Omental fat pad (tissue), 4 donors: ENCODE data around the gene FAM167B. TPM values are rescaled to one million over a fixed set of nuclear protein-coding genes. Genes with fewer than 3 reads are reported as not detected.
A peak's percentile ranks its signal among the peaks of the same experiment; 100 is the strongest.

ENCODE experiments used
- ATAC-seq: fragments of 150-250 bp; one replicate; pipeline ENCODE4 v1.9.1; 2016; ENCODE audit warnings: mild to moderate bottlenecking, moderate library complexity; ENCODE audit not compliant: low FRiP score
- DNase-seq: peaks from one replicate; pipeline ENCODE4 v3.0.0-alpha.2; 2019; ENCODE audit warnings: low spot score
- CTCF ChIP-seq, 3 donors: fragments of 450-650 bp; IDR thresholded peaks; one replicate each; pipeline ENCODE4 v1.5.1; 2016 to 2017; ENCODE audit warnings: antibody characterized with exemption in 3 of 3, mild to moderate bottlenecking in 3 of 3, moderate library complexity in 2 of 3
- total RNA-seq, 4 donors: library from RNA; depleted of rRNA; stranded (reverse); fragments of >200 nt; gene quantifications; one replicate each; pipeline ENCODE4 v1.1.0, GENCODE V29; 2016

The FAM167B gene
- total RNA-seq, 4 donors from 2014 or later, result 1.8 to 14.8 (median 3.8) TPM

- DNase-seq (no peak), ATAC-seq (peak; percentile 30)
- TF ChIP-seq CTCF (IDR thresholded peaks at IDR 0.05), result no peak
These were observed 45.8 kb upstream of the FAM167B start for GRCh38 chr1:32201011-32201855.

GRCh38 chr1:32204943-32205361, 42.1 kb upstream of the FAM167B start:
- no peak for ATAC-seq
- TF ChIP-seq CTCF (IDR thresholded peaks at IDR 0.05), result no peak
- DNase-seq, result no peak

DNA sequence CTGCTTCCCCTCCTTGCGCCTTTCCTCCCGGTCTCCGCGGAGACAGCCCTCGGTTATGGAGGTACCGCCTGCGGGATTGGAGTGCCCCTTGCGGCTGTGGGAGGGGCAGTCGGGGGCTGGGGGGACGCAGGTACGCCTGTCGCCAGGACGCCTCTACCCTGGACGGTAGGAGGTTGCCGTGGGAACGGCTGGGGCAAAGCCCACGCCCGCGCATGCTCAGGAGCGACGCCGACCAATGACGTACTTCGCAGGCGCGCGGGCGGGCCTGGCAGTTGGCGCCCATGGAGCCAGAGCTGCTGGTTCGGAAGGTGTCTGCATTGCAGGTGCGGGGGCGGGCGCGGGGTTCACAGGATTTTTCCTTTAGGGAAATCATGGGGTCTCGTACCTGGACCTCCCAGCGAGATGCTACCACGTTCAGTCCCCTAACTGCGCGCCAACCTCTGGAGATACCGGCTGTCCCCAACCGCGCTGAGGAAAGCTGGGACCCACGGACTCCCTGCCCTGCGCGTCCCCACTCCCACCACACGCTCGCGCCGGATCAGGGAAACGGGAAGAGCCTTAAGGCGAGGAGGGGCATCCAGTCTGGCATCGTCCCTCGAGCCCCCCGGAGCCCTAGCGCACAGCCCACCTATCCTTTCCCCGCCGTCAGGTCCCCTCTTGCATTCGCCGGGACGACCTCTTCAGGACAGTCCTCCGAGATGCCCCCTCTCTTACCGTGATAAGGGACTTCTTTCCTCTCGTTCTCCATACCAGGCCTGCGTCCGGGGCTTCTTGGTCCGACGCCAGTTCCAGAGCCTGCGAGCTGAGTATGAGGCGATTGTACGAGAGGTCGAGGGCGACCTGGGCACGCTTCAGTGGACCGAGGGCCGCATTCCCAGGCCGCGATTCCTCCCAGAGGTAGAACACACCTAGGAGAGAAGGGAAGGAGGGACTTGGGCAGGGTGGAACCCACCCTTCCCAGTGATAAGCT, 41.3 kb upstream of the FAM167B start, which contains the start of gene IQCC:
Gene IQCC (plus strand): TSS at position 271 of the 970 bp plus-strand sequence. CDS start 11 bp downstream, at position 282.
- DNase-seq (peak; percentile 65), ATAC-seq (peak; percentile 78)
- TF ChIP-seq CTCF (IDR thresholded peaks at IDR 0.05), result no peak

GRCh38 chr1:32208469-32208868, 38.6 kb upstream of the FAM167B start:
- TF ChIP-seq CTCF (IDR thresholded peaks at IDR 0.05), result no peak
- no peak for ATAC-seq

DNA sequence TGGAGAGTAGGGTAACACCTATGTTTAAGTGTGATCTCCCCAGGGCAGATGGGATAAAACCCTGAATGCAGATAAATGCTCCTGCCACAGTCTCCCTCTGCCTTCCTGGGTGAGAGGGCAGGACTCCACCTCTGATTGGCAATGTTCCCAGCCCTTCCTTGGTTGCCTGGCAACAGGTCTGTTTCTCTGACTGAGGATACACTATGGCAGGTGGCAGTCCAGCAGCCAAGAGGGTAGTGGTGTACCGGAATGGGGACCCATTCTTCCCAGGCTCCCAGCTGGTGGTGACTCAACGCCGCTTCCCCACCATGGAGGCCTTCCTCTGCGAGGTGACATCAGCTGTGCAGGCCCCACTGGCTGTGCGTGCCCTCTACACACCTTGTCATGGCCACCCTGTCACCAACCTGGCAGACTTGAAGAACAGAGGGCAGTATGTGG, 38.1 kb upstream of the FAM167B start, which contains the start of gene DCDC2B:
Gene DCDC2B (plus strand): TSS at position 199 of the 438 bp plus-strand sequence. CDS start 5 bp downstream, at position 204.
- no peak for ATAC-seq
- TF ChIP-seq CTCF (IDR thresholded peaks at IDR 0.05), result no peak
- DNase-seq, result no peak

More at GRCh38 chr1:32208469-32208868, 38.6 kb upstream of the FAM167B start:
- DNase-seq, result no peak

- TF ChIP-seq CTCF (IDR thresholded peaks at IDR 0.05), result no peak
- no peak for DNase-seq
- ATAC-seq, result peak; percentile 74
These were observed 31.2 kb upstream of the FAM167B start for GRCh38 chr1:32215629-32216480.
